GM10266 (cell line): ENCODE measurements around the gene L3MBTL4.

ENCODE experiments used
- DNase-seq: peaks from one replicate; pipeline ENCODE4 v3.0.0; 2012; ENCODE audit errors: extremely low spot score
- TF ChIP-seq, protein P1 (sequence below): IDR thresholded peaks from 2 replicates; pipeline ENCODE4 v1.5.1; 2012; ENCODE audit warnings: mild to moderate bottlenecking, low read depth; ENCODE audit not compliant: control insufficient read depth, insufficient read depth; ENCODE audit errors: missing control alignments

Gene L3MBTL4

GRCh38 chr18:5979176-5979888 is 435.4 kb downstream of the L3MBTL4 start:
- TF ChIP-seq, protein P1, sequence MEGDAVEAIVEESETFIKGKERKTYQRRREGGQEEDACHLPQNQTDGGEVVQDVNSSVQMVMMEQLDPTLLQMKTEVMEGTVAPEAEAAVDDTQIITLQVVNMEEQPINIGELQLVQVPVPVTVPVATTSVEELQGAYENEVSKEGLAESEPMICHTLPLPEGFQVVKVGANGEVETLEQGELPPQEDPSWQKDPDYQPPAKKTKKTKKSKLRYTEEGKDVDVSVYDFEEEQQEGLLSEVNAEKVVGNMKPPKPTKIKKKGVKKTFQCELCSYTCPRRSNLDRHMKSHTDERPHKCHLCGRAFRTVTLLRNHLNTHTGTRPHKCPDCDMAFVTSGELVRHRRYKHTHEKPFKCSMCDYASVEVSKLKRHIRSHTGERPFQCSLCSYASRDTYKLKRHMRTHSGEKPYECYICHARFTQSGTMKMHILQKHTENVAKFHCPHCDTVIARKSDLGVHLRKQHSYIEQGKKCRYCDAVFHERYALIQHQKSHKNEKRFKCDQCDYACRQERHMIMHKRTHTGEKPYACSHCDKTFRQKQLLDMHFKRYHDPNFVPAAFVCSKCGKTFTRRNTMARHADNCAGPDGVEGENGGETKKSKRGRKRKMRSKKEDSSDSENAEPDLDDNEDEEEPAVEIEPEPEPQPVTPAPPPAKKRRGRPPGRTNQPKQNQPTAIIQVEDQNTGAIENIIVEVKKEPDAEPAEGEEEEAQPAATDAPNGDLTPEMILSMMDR, result no peak
- no peak for DNase-seq

GRCh38 chr18:5977022-5977421 is 437.7 kb downstream of the L3MBTL4 start:
- no peak for DNase-seq
- TF ChIP-seq, protein P1, result no peak

DNA sequence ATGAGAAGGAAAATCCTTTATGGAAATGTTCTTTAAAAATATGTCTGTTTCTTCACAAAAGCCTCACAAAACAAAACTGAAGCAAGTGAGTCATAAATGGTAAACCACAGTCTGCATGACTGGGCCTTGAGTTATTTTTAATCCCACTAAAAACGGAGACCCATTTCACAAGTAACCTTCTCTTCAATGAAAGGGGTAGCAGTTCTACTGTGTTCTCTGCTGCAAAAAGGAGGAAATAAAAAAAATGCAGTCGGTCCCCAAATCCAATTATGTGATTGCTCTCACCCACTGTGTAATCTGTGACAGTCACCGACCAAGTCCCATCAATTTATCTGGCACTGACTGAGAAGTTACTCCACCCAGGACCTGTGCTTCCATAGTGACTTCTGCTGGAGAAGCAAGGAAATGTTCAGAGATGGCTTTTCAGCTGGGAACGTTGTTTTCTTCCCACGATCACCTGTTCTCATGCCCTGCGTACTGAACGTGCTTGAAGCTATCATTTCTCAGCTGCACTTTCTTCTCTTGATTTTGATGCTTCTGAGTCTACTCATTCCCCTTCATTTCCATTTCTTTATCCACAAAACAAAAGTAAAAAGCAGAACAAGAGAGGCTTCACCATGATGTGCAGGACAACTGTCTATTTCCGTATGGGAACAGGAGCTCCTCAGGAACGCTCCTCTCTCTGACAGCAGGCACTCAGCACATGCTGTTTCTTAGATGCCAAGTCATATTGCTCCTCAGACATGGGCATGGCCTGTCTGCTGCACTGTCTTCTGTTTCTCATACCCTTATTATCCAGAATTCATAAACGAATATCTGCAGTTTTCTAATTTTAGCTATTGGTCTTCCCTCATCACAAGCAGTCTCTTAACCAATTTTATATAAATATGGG is 439.4 kb downstream of the L3MBTL4 start:
- peak; percentile 54 for DNase-seq
- TF ChIP-seq, protein P1, result no peak

DNA sequence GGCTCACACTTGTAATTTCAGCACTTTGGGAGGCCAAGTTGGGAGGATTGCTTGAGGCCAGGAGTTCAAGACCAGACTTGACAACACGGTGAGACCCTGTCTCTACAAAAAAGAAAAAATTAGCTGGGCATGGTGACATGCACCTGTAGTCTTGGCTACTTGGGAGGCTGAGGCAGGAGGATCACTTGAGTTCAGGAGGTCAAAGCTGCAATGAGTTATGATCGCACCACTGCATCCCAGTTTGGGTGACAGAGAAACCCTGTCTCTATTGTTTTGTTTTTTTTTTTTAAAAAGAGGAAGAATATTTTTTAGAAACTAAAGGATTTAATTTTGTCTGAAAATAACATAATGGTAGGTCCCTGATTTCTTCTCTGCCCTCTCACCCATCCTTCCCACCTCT is 440.0 kb downstream of the L3MBTL4 start:
- no peak for DNase-seq
- TF ChIP-seq, protein P1, result no peak

GRCh38 chr18:5973099-5973498 is 441.6 kb downstream of the L3MBTL4 start:
- no peak for DNase-seq
- TF ChIP-seq, protein P1, result no peak

- DNase-seq, result peak; percentile 40
- TF ChIP-seq, protein P1, result no peak
Observed at GRCh38 chr18:5972298-5972697, 442.4 kb downstream of the L3MBTL4 start.

DNA sequence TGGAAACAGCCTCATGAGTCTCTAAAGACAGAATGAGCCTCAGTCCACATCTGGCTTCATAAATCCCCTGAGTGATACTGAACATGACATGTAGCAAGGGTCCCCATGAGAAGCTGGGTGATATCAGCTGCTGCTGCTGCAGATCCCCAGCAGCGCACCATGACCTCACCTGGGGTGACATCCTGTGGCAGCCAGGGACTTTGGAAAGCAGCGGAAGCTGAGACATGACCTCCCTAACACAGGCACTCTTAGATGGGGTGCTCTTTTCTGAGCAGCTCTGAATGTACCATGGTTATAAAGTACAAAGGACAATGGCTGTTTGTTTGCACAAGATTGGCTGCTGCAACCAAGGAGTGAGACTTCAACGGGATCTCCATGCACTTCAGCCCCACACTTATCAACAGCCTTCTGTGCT is 444.7 kb downstream of the L3MBTL4 start:
- no peak for DNase-seq
- TF ChIP-seq, protein P1, result no peak
